Dendritic cell treated with granulocyte-macrophage colony-stimulating factor and Interleukin-4, amounts not matched to agents 40 ng/mL and 50 ng/mL, for 4 days (primary cell): ENCODE measurements around the gene CTNNA1.
A peak's percentile ranks its signal among the peaks of the same experiment; 100 is the strongest.
"Not testable (repeated sequence)": the region's sequence is repeated elsewhere in the genome, so short reads cannot be mapped to it uniquely, and the experiment has no call there.

ENCODE experiments used
- H3K27ac Mint-ChIP-seq: one replicate; pipeline ENCODE4 v1.8.0; 2022; ENCODE audit warnings: mild to moderate bottlenecking, mixed read lengths
- H3K27me3 Mint-ChIP-seq: one replicate; pipeline ENCODE4 v1.8.0; 2022; ENCODE audit warnings: mild to moderate bottlenecking, mixed read lengths
- H3K36me3 Mint-ChIP-seq: one replicate; pipeline ENCODE4 v1.8.0; 2022; ENCODE audit warnings: low read depth, mixed read lengths
- H3K4me1 Mint-ChIP-seq: one replicate; pipeline ENCODE4 v1.8.0; 2022; ENCODE audit warnings: low read depth, mixed read lengths
- H3K4me3 Mint-ChIP-seq: one replicate; pipeline ENCODE4 v1.8.0; 2022; ENCODE audit warnings: mild to moderate bottlenecking, moderate library complexity, mixed read lengths
- H3K9me3 Mint-ChIP-seq: one replicate; pipeline ENCODE4 v1.8.0; 2022; ENCODE audit warnings: mixed read lengths
- intact Hi-C: fragments of 100-400 bp; cut with micrococcal nuclease; formaldehyde crosslinking; loops from one replicate; pipeline ENCODE4 v1.15.0; 2022

CTNNA1 gene

GRCh38 chr5:138752951-138753793 is at the start of gene CTNNA1:
CTNNA1 (plus strand) TSS chr5:138753425; CDS start chr5:138781925, 28,500 bp downstream.
- Mint-ChIP-seq H3K27ac (peak within 1 kb of the TSS; percentile 96), H3K36me3 (peaks cover 39% of the 10 kb centered on the region), H3K4me3 (peak within 1 kb of the TSS; percentile 92), H3K9me3 (no peaks in the 10 kb centered on the region), H3K4me1 (peaks cover 48% of the 10 kb centered on the region), H3K27me3 (peaks cover 9% of the 10 kb centered on the region)
- intact Hi-C loops = loop anchor here (10.0 kb wide), 1 partner anchor 168 kb away; no protein-coding TSS in a partner anchor

GRCh38 chr5:138703777-138704176 is 49.4 kb upstream of the CTNNA1 start:
- intact Hi-C loops, H3K36me3 Mint-ChIP-seq, H3K9me3 Mint-ChIP-seq: not testable (repeated sequence)

GRCh38 chr5:138705007-138705406 is 48.2 kb upstream of the CTNNA1 start:
- no peaks in the 10 kb centered on the region for H3K9me3 Mint-ChIP-seq
- peaks cover 18% of the 10 kb centered on the region for H3K4me1 Mint-ChIP-seq
- H3K27ac Mint-ChIP-seq = no peak overlapping the region
- H3K27me3 Mint-ChIP-seq = peaks cover 20% of the 10 kb centered on the region
- no peaks in the 10 kb centered on the region for H3K36me3 Mint-ChIP-seq
- intact Hi-C loops = no loop called here
- H3K4me3 Mint-ChIP-seq = no peak overlapping the region

More at GRCh38 chr5:138703777-138704176, 49.4 kb upstream of the CTNNA1 start:
- not testable (repeated sequence) for H3K27ac Mint-ChIP-seq, H3K4me3 Mint-ChIP-seq
- peaks cover 18% of the 10 kb centered on the region for H3K4me1 Mint-ChIP-seq
- H3K27me3 Mint-ChIP-seq = peaks cover 23% of the 10 kb centered on the region

GRCh38 chr5:138705567-138705966 is 47.7 kb upstream of the CTNNA1 start:
- H3K36me3 Mint-ChIP-seq = no peaks in the 10 kb centered on the region
- no peak overlapping the region for H3K27ac Mint-ChIP-seq
- H3K4me3 Mint-ChIP-seq = no peak overlapping the region
- peaks cover 20% of the 10 kb centered on the region for H3K27me3 Mint-ChIP-seq
- peaks cover 18% of the 10 kb centered on the region for H3K4me1 Mint-ChIP-seq
- H3K9me3 Mint-ChIP-seq = no peaks in the 10 kb centered on the region
- intact Hi-C loops = no loop called here

- intact Hi-C loops = no loop called here
Measured at GRCh38 chr5:138706655-138707480, 46.4 kb upstream of the CTNNA1 start.

GRCh38 chr5:138708791-138709190 is 44.4 kb upstream of the CTNNA1 start:
- Mint-ChIP-seq H3K27ac (no peak overlapping the region), H3K9me3 (no peaks in the 10 kb centered on the region), H3K4me3 (no peak overlapping the region), H3K27me3 (peaks cover 12% of the 10 kb centered on the region), H3K4me1 (peaks cover 18% of the 10 kb centered on the region), H3K36me3 (no peaks in the 10 kb centered on the region)
- intact Hi-C loops = no loop called here

More at GRCh38 chr5:138706655-138707480, 46.4 kb upstream of the CTNNA1 start:
- Mint-ChIP-seq H3K4me3 (no peak overlapping the region), H3K4me1 (peaks cover 18% of the 10 kb centered on the region), H3K9me3 (no peaks in the 10 kb centered on the region), H3K27ac (peak overlapping the region; percentile 13), H3K27me3 (peaks cover 17% of the 10 kb centered on the region), H3K36me3 (no peaks in the 10 kb centered on the region)

- Mint-ChIP-seq H3K36me3 (no peaks in the 10 kb centered on the region), H3K27me3 (peaks cover 11% of the 10 kb centered on the region), H3K9me3 (no peaks in the 10 kb centered on the region), H3K27ac (no peak overlapping the region), H3K4me1 (peaks cover 18% of the 10 kb centered on the region), H3K4me3 (no peak overlapping the region)
- intact Hi-C loops = no loop called here
Measured at GRCh38 chr5:138709202-138709601, 44.0 kb upstream of the CTNNA1 start.

- Mint-ChIP-seq H3K4me3 (no peak overlapping the region), H3K4me1 (peaks cover 18% of the 10 kb centered on the region), H3K27me3 (peaks cover 17% of the 10 kb centered on the region), H3K36me3 (no peaks in the 10 kb centered on the region), H3K9me3 (no peaks in the 10 kb centered on the region), H3K27ac (no peak overlapping the region)
- intact Hi-C loops = no loop called here
Measured at GRCh38 chr5:138711087-138711486, 42.1 kb upstream of the CTNNA1 start.

- Mint-ChIP-seq H3K27me3 (peaks cover 17% of the 10 kb centered on the region), H3K4me3 (no peak overlapping the region), H3K4me1 (peaks cover 11% of the 10 kb centered on the region), H3K9me3 (no peaks in the 10 kb centered on the region), H3K27ac (no peak overlapping the region), H3K36me3 (no peaks in the 10 kb centered on the region)
- intact Hi-C loops = no loop called here
Measured at GRCh38 chr5:138711811-138712210, 41.4 kb upstream of the CTNNA1 start.

GRCh38 chr5:138712324-138712723 is 40.9 kb upstream of the CTNNA1 start:
- intact Hi-C loops = no loop called here
- Mint-ChIP-seq H3K9me3 (no peaks in the 10 kb centered on the region), H3K36me3 (no peaks in the 10 kb centered on the region), H3K4me1 (peaks cover 6% of the 10 kb centered on the region), H3K27me3 (peaks cover 17% of the 10 kb centered on the region), H3K27ac (no peak overlapping the region), H3K4me3 (no peak overlapping the region)

GRCh38 chr5:138712791-138713190 is 40.4 kb upstream of the CTNNA1 start:
- Mint-ChIP-seq H3K9me3 (no peaks in the 10 kb centered on the region), H3K27ac (no peak overlapping the region), H3K27me3 (peaks cover 17% of the 10 kb centered on the region), H3K4me1 (peaks cover 1% of the 10 kb centered on the region), H3K4me3 (no peak overlapping the region), H3K36me3 (no peaks in the 10 kb centered on the region)
- intact Hi-C loops = no loop called here

GRCh38 chr5:138713247-138713646 is 40.0 kb upstream of the CTNNA1 start:
- Mint-ChIP-seq H3K4me1 (no peaks in the 10 kb centered on the region), H3K9me3 (no peaks in the 10 kb centered on the region), H3K27ac (no peak overlapping the region), H3K27me3 (peaks cover 17% of the 10 kb centered on the region), H3K36me3 (no peaks in the 10 kb centered on the region), H3K4me3 (no peak overlapping the region)
- intact Hi-C loops = no loop called here

GRCh38 chr5:138714694-138715093 is 38.5 kb upstream of the CTNNA1 start:
- Mint-ChIP-seq H3K4me3 (no peak overlapping the region), H3K9me3 (no peaks in the 10 kb centered on the region), H3K27ac (no peak overlapping the region), H3K4me1 (no peaks in the 10 kb centered on the region), H3K27me3 (peaks cover 14% of the 10 kb centered on the region), H3K36me3 (no peaks in the 10 kb centered on the region)
- intact Hi-C loops = no loop called here

- H3K4me3 Mint-ChIP-seq, H3K4me1 Mint-ChIP-seq, H3K27ac Mint-ChIP-seq, intact Hi-C loops, H3K9me3 Mint-ChIP-seq, H3K36me3 Mint-ChIP-seq: not testable (repeated sequence)
- peaks cover 14% of the 10 kb centered on the region for H3K27me3 Mint-ChIP-seq
Measured at GRCh38 chr5:138715931-138716432, 37.2 kb upstream of the CTNNA1 start.
